HG03097 (cell line): ENCODE measurements around the gene HSPA1A.
"Not testable (repeated sequence)": the region's sequence is repeated elsewhere in the genome, so short reads cannot be mapped to it uniquely, and the experiment has no call there.

Experiments
- ATAC-seq: cut with Tn5 transposase; IDR thresholded peaks from one replicate; pipeline ENCODE4 v1.9.1; 2021; ENCODE audit not compliant: unreplicated experiment, low FRiP score

HSPA1A gene

DNA sequence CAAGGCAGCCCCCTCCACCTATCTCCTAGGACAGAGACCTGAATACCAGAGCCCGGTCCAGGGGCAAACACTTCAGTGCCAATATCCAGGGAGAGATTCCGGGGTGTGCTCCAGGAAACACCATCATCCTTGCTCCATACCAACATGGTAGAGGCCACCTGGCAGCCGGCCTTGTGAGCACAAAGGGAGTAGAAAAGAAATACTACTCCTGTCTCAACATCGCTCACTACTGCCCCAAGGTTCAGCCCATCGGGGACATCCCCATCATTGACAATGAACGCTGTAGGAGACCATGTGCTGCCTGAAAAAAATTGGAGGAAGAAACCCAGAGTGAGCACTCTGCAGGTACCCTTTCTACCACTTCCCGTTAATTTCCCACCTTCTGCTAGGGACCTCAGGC, 45.8 kb downstream of the HSPA1A start:
- ATAC-seq, result no peak

GRCh38 chr6:31861919-31862343, 46.6 kb downstream of the HSPA1A start:
- ATAC-seq, result no peak

DNA sequence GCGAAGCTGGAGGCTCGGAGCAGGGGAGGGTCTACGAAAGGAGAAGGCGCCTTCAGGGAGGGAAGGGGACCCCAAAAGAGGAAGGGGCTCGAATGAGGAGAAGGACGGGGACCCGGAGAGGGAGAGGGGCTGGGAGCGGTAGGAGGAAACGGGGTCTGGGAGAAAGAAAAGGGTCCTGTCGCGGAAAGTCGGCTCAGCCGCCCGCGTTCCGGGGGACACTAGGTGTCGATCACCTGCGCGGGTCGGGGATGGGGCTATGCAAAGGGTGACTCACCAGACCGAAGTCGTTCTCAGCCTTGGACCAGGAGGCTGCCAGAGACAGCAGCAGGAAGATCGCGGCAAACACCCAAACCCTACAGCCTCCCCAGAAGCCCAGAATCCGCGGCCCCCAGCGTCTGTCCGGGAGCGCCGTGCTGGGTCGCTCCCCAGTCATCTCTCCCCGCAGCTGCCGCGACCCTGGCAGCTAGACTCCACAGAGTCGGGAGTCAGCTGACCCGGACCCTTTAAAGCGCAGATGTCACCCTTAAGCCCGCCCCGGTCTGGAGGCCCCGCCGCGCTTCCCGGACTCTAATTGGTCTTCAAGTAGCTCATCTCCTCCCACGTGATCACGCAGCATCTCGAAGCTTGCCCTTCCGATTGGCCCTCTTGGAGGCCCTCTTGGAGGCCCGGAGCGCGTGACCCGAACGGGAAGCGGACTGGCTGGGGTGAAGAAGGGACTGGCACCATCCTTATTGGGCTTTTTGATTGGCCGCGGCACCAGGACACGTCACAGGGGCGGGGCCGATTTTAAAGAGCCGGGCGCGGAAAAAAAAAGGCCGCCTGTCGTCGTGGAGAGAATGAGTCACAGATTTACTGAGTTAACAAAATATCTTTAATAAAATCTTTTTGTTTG, 47.2 kb downstream of the HSPA1A start, which contains the start of gene NEU1:
NEU1 (minus strand) TSS at position 478 of the 892 bp plus-strand sequence; CDS start at position 433, 45 bp downstream.
- ATAC-seq, result peak; percentile 87

GRCh38 chr6:31864123-31864562, 48.8 kb downstream of the HSPA1A start:
- ATAC-seq, result not testable (repeated sequence)

DNA sequence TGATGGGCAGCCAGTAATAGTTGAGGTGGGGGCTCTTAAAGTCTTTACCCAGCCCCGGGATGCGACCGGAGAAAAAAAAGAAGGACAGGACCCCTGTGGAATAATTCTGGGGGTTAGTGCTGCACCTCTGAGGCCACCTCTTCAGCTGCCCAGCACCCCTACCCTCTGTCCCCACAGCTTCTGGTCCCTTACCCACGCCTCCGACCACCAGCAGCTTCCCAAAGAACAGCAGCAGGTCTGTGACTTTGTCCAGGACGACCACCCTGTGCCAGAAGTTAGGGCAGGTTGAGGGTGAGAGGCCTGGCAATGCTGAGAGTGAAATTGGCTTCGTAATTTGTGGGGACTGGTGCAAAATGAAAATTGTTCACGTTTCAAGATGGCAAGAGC, 49.5 kb downstream of the HSPA1A start:
- ATAC-seq, result no peak

GRCh38 chr6:31865205-31866118, 50.1 kb downstream of the HSPA1A start:
- no peak for ATAC-seq
